GM23338 (cell line): ENCODE results near the gene COQ8B. TPM values are rescaled to one million over a fixed set of nuclear protein-coding genes. Genes with fewer than 3 reads are reported as not detected.

ENCODE experiments used
- ATAC-seq: fragments of 200-7000 bp; cut with Tn5 transposase; 3 replicates; pipeline ENCODE4 v1.9.1; 2020
- DNase-seq: peaks from one replicate; pipeline ENCODE4 v3.0.0-alpha.2; 2015; ENCODE audit warnings: low spot score
- H2AFZ ChIP-seq: fragments of 200-600 bp; sonication (generic); 2 replicates; pipeline ENCODE4 v1.8.0; 2016; ENCODE audit warnings: antibody characterized with exemption, mild to moderate bottlenecking, moderate library complexity
- H3F3A ChIP-seq: fragments of 200-600 bp; sonication (generic); replicated peaks from 2 replicates; pipeline ENCODE4 v1.8.0; 2017; ENCODE audit warnings: antibody characterized with exemption, mixed run types, low read depth
- H3K27ac ChIP-seq: fragments of 200-600 bp; sonication (generic); 2 replicates; pipeline ENCODE4 v1.6.1; 2016; ENCODE audit warnings: low read depth
- H3K27me3 ChIP-seq: fragments of 200-600 bp; sonication (generic); 2 replicates; pipeline ENCODE4 v1.8.0; 2016; ENCODE audit warnings: mild to moderate bottlenecking, mixed run types, moderate library complexity; ENCODE audit not compliant: insufficient read depth
- H3K36me3 ChIP-seq: fragments of 200-600 bp; sonication (generic); 2 replicates; pipeline ENCODE4 v1.8.0; 2016; ENCODE audit warnings: mild to moderate bottlenecking; ENCODE audit not compliant: insufficient read depth
- H3K4me1 ChIP-seq: fragments of 200-600 bp; sonication (generic); 2 replicates; pipeline ENCODE4 v1.8.0; 2016; ENCODE audit warnings: mild to moderate bottlenecking, moderate library complexity; ENCODE audit not compliant: insufficient read depth
- H3K4me2 ChIP-seq: fragments of 200-600 bp; sonication (generic); 2 replicates; pipeline ENCODE4 v1.7.1; 2017; ENCODE audit warnings: mixed run types
- H3K4me3 ChIP-seq: fragments of 200-600 bp; sonication (generic); 2 replicates; pipeline ENCODE4 v1.6.1; 2016; ENCODE audit warnings: mixed run types
- H3K79me2 ChIP-seq: fragments of 200-600 bp; sonication (generic); replicated peaks from 2 replicates; pipeline ENCODE4 v1.8.0; 2017; ENCODE audit warnings: mild to moderate bottlenecking; ENCODE audit not compliant: insufficient read depth
- H3K9me2 ChIP-seq: fragments of 200-600 bp; sonication (generic); 2 replicates; pipeline ENCODE4 v1.8.0; 2017; ENCODE audit not compliant: insufficient read depth
- H4K20me1 ChIP-seq: fragments of 200-600 bp; sonication (generic); replicated peaks from 2 replicates; pipeline ENCODE4 v1.8.0; 2017; ENCODE audit warnings: mild to moderate bottlenecking; ENCODE audit not compliant: insufficient read depth
- H3K27ac Mint-ChIP-seq: 2 replicates; pipeline ENCODE4 v1.8.0; 2020; ENCODE audit warnings: inconsistent platforms, mild to moderate bottlenecking, moderate library complexity, mixed read lengths
- H3K27me3 Mint-ChIP-seq: 3 replicates; pipeline ENCODE4 v1.8.0; 2022; ENCODE audit warnings: low read depth, mild to moderate bottlenecking, moderate library complexity, mixed read lengths, inconsistent platforms; ENCODE audit not compliant: insufficient read depth, poor library complexity
- H3K36me3 Mint-ChIP-seq: 3 replicates; pipeline ENCODE4 v1.8.0; 2021; ENCODE audit warnings: low read depth, mild to moderate bottlenecking, inconsistent platforms, moderate library complexity, mixed read lengths
- H3K4me1 Mint-ChIP-seq: 3 replicates; pipeline ENCODE4 v1.8.0; 2020; ENCODE audit warnings: mild to moderate bottlenecking, inconsistent platforms, mixed read lengths
- H3K4me3 Mint-ChIP-seq: 3 replicates; pipeline ENCODE4 v1.8.0; 2021; ENCODE audit warnings: moderate library complexity, mild to moderate bottlenecking, inconsistent platforms, mixed read lengths
- H3K9me3 Mint-ChIP-seq: 3 replicates; pipeline ENCODE4 v1.8.0; 2020; ENCODE audit warnings: moderate library complexity, mild to moderate bottlenecking, inconsistent platforms, mixed read lengths
- CREB1 ChIP-seq: fragments of 250-450 bp; sonication (Bioruptor Pico); IDR thresholded peaks from 2 replicates; pipeline ENCODE4 v1.5.0; 2020; ENCODE audit warnings: low read depth, mild to moderate bottlenecking, moderate library complexity
- CTCF ChIP-seq, 2 experiments: fragments of 200-600 bp in 1 of 2; sonication (generic) in 1 of 2; conservative IDR thresholded peaks; 2 replicates each; pipeline versions ENCODE4 v1.5.1 to v1.6.1; 2016 to 2017; ENCODE audit warnings: antibody characterized with exemption in 2 of 2, low read depth in 2 of 2, mild to moderate bottlenecking in 2 of 2, moderate library complexity in 1 of 2
- ETS1 ChIP-seq: IDR thresholded peaks from 2 replicates; pipeline ENCODE4 v1.6.1; 2016; ENCODE audit warnings: antibody characterized with exemption
- EZH2 ChIP-seq: fragments of 200-600 bp; sonication (generic); IDR thresholded peaks from one replicate; pipeline ENCODE4 v1.8.0; 2017; ENCODE audit warnings: antibody characterized with exemption, mild to moderate bottlenecking, low read depth; ENCODE audit not compliant: unreplicated experiment
- EZH2phosphoT487 ChIP-seq: fragments of 200-600 bp; sonication (generic); IDR thresholded peaks from one replicate; pipeline ENCODE4 v1.8.1; 2018; ENCODE audit warnings: antibody characterized with exemption; ENCODE audit not compliant: unreplicated experiment
- JUNB ChIP-seq: IDR thresholded peaks from one replicate; pipeline ENCODE4 v1.6.1; 2016; ENCODE audit warnings: antibody characterized with exemption; ENCODE audit not compliant: unreplicated experiment
- NANOG ChIP-seq: IDR thresholded peaks from 2 replicates; pipeline ENCODE4 v1.6.1; 2016; ENCODE audit warnings: antibody characterized with exemption, borderline replicate concordance
- REST ChIP-seq: IDR thresholded peaks from one replicate; pipeline ENCODE4 v1.6.1; 2018; ENCODE audit warnings: antibody characterized with exemption; ENCODE audit not compliant: unreplicated experiment
- STAT1 ChIP-seq: IDR thresholded peaks from one replicate; pipeline ENCODE4 v1.6.1; 2016; ENCODE audit warnings: antibody characterized with exemption; ENCODE audit not compliant: unreplicated experiment
- ZNF114 ChIP-seq: fragments of 250-450 bp; sonication (Bioruptor Pico); IDR thresholded peaks from 2 replicates; pipeline ENCODE4 v1.5.0; 2020; ENCODE audit warnings: mild to moderate bottlenecking, moderate library complexity
- ZNF331 ChIP-seq: fragments of 250-450 bp; sonication (Bioruptor Pico); IDR thresholded peaks from 2 replicates; pipeline ENCODE4 v1.5.0; 2020; ENCODE audit warnings: low read depth, mild to moderate bottlenecking, moderate library complexity
- polyA plus RNA-seq: library from polyadenylated mRNA; unstranded; fragments of >200 nt; fragmentation: Nextera tagmentation; extraction: Ambion mirVana; gene quantifications from 2 replicates; pipeline ENCODE4 v1.2.1, GENCODE V29; 2016
- total RNA-seq: library from RNA; depleted of rRNA; stranded (reverse); fragments of >200 nt; shearing (Covaris generic); gene quantifications from 2 replicates; pipeline ENCODE4 v1.2.3, GENCODE V29; 2014

COQ8B gene
- total and polyA plus RNA-seq, 2 experiments from 2014 or later = 13.9 to 59.6 TPM

- Histone ChIP-seq H3K4me3 (no peak overlapping the region), H3K27ac (no peak overlapping the region), H3K4me2 (no peak overlapping the region), H3F3A (no peaks in the 10 kb centered on the region; the same call in 1 of the 2 replicates), H2AFZ (no peak overlapping the region), H3K27me3 (no peaks in the 10 kb centered on the region), H4K20me1 (peaks cover under 1% of the 10 kb centered on the region; the same call in 1 of the 2 replicates), H3K4me1 (peaks cover 8% of the 10 kb centered on the region; the same call in 1 of the 2 replicates), H3K36me3 (peaks cover 4% of the 10 kb centered on the region; the same call in 1 of the 2 replicates), H3K79me2 (peaks cover 9% of the 10 kb centered on the region), H3K9me2 (no peaks in the 10 kb centered on the region)
- no peak overlapping the region for H3K4me3 Mint-ChIP-seq
- peaks cover 4% of the 10 kb centered on the region for H3K27me3 Mint-ChIP-seq
- H3K36me3 Mint-ChIP-seq = peaks cover 10% of the 10 kb centered on the region
- H3K4me1 Mint-ChIP-seq = peaks cover 17% of the 10 kb centered on the region
- TF ChIP-seq CTCF (conservative IDR thresholded peaks at IDR 0.05; ENCODE audit: low read depth in 2 of 2) = no peak
- no peak for TF ChIP-seq NANOG
- no peak for TF ChIP-seq EZH2phosphoT487
- no peak for TF ChIP-seq EZH2
- TF ChIP-seq CREB1 (CRISPR knock-in tag) = no peak
- TF ChIP-seq JUNB = no peak
- no peak for TF ChIP-seq ETS1
- TF ChIP-seq STAT1 = no peak
- no peak for ATAC-seq
- no peak for DNase-seq
- no peaks in the 10 kb centered on the region for H3K9me3 Mint-ChIP-seq
- H3K27ac Mint-ChIP-seq = no peak overlapping the region
Observed at GRCh38 chr19:40693896-40694295, 22.8 kb downstream of the COQ8B start.

GRCh38 chr19:40693150-40693788 is 23.4 kb downstream of the COQ8B start:
- Histone ChIP-seq H4K20me1 (peaks cover 6% of the 10 kb centered on the region), H3K4me1 (peaks cover 8% of the 10 kb centered on the region; the same call in 1 of the 2 replicates), H3F3A (no peaks in the 10 kb centered on the region; the same call in 1 of the 2 replicates), H3K36me3 (peaks cover 4% of the 10 kb centered on the region; the same call in 1 of the 2 replicates), H3K9me2 (no peaks in the 10 kb centered on the region), H3K27ac (no peak overlapping the region), H3K79me2 (peaks cover 15% of the 10 kb centered on the region), H3K4me3 (no peak overlapping the region), H2AFZ (no peak overlapping the region), H3K4me2 (no peak overlapping the region), H3K27me3 (no peaks in the 10 kb centered on the region)
- Mint-ChIP-seq H3K4me3 (no peak overlapping the region; the same call in 2 of the 3 replicates), H3K4me1 (peaks cover 17% of the 10 kb centered on the region), H3K9me3 (no peaks in the 10 kb centered on the region), H3K27ac (no peak overlapping the region), H3K36me3 (peaks cover 10% of the 10 kb centered on the region), H3K27me3 (peaks cover 4% of the 10 kb centered on the region)
- no peak for DNase-seq
- no peak for ATAC-seq
- TF ChIP-seq JUNB (no peak), ZNF114 (CRISPR knock-in tag) (no peak), NANOG (no peak), ZNF331 (CRISPR knock-in tag) (no peak), STAT1 (no peak), REST (no peak), CREB1 (CRISPR knock-in tag) (no peak), ETS1 (no peak), EZH2 (no peak)
